ENCODE measurements around the gene APOM. TPM values are rescaled to one million over a fixed set of nuclear protein-coding genes. Genes with fewer than 3 reads are reported as not detected.

APOM gene
- total RNA-seq, result 1 to 10 TPM in 2 of 4 donors, under 1 TPM in 2; 0.48 to 2.8 (median 1.4) TPM
- 3.9 TPM for polyA plus RNA-seq
- long read RNA-seq, donor 1, result 0 reads
- long read RNA-seq, donor 2, partial matches to known transcripts, result 1 of 1 reads
- long read RNA-seq, donor 2, other reads (novel, unspliced or antisense), result 0 of 1 reads
- long read RNA-seq, donor 3, result 0 reads
- long read RNA-seq, donor 4, partial matches to known transcripts, result 0 of 1 reads
- long read RNA-seq, donor 4, other reads (novel, unspliced or antisense), result 1 of 1 reads

DNA sequence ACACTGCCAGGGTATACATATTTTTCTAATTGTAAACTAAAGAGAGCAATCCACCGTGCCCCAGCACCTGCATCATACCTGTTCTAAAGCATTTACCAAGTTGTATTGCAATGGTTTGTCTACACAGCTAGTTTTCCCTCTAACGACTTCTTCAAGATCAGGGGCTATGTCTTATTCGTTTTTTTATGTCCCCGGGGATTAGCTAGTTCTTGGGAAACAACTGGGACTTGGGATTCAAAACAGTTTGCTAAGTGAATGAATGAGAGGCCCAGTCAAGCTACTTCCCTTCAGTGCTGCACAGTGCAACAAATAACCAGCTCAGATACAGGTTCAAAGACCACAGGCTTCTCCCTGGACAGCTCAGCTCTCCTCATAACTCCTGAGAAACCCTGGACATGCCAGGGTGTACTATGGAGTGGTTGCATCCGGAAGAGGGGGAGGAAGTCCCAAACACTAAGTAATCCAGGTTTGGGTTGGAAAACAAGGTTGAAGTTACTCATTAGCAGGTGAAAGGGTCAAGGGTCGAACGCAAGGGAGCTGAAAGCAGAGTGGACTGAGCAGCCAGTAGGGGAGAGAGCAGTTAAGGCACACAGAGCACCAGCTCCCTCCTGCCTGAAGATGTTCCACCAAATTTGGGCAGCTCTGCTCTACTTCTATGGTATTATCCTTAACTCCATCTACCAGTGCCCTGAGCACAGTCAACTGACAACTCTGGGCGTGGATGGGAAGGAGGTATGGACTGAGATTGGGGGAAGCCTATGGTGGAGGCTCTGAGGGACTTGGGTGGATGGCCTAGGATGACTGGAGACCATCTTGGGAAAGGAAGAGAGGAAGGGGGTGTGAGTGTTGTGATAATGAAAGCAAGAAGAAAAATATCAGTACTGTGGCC lies at the start of gene APOM:
APOM (plus strand) TSS at position 546 of the 889 bp plus-strand sequence; CDS start at position 619, 73 bp downstream.
- 81% methylated on average over 8 of the region's 8 CpGs for WGBS
- DNase-seq (no peak), ATAC-seq (no peak)
- no peak within 1 kb of the TSS for H3K27ac ChIP-seq (ENCODE audit: low read length)
- intact Hi-C loops (cut with DNase I), result no loop called here
- H3K4me1 ChIP-seq (ENCODE audit: control insufficient read depth, insufficient read depth, low read length), result peaks cover 21% of the 10 kb centered on the region
- no peaks in the 10 kb centered on the region for H3K27me3 ChIP-seq (ENCODE audit: control insufficient read depth, insufficient read depth)
- H3K9me3 ChIP-seq (ENCODE audit: control insufficient read depth, low read length), result no peaks in the 10 kb centered on the region
- H3K4me3 ChIP-seq (ENCODE audit: low read length), result no peak within 1 kb of the TSS

DNA sequence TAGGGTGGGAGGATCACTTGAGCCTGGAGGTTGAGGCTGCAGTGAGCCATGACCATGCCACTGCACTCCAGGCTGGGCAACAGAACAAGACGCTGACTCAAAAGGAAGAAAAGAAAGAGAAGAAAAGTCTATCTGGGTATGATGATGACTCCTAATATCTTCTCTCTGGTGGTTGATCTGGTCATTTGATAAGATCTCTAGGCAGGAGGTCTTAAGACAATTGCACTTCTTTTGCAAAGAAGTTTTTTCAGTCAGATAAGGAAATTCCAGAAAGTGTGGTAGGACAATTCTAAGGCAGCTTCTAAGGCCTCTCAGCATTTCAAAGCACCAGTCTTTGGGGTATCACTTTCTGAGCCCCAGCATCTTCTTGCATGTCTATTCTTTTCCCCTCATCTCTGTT lies 48.4 kb upstream of the APOM start:
- no peaks in the 10 kb centered on the region for H3K9me3 ChIP-seq (ENCODE audit: control insufficient read depth, low read length)
- ATAC-seq (no peak), DNase-seq (no peak)
- H3K4me3 ChIP-seq (ENCODE audit: low read length), result no peak overlapping the region
- intact Hi-C loops (cut with DNase I), result no loop called here
- WGBS, result 96% methylated on average over 1 of the region's 1 CpG
- H3K27me3 ChIP-seq (ENCODE audit: control insufficient read depth, insufficient read depth), result no peaks in the 10 kb centered on the region
- no peaks in the 10 kb centered on the region for H3K4me1 ChIP-seq (ENCODE audit: control insufficient read depth, insufficient read depth, low read length)
- H3K27ac ChIP-seq (ENCODE audit: low read length), result no peak overlapping the region

DNA sequence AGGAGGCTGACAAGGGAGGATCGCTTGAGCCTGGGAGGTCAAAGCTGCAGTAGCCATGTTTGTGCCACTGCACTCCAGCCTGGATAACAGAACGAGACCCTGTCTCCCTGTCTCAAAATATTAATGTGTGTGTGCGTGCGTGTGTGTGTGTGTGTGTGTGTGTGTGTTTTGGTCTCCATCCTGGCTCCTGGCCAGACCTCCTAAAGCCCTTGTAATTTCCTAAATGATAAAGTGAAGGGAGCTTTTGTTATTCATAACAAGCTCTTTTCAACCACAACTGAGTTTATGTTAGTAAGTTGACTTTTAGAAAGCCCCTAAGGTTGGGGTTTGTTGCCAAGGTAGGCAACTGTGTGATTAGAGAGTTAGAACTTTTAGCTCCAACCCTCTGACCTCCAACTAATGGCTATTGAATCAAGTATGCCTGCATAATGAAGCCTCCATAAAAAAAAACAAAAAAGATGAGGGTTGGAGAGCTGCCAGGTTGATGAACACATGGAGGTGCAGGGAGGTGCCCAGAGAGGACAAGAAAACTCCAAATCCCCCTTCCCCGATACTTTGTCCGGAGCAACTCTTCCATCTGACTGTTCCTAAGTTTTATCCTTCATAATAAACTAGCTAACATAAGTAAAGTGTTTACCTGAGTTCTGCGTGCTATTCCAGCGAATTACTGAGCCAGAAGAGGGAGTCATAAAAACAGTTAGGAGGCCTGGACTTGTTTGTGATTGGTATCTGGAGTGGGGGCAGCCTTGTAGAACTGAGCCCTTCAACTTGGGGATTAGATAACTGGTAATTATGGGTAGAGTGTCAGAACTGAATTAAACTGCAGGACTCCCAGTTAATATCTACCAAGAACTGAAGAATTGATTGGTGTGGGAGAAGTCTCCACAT lies 45.9 kb upstream of the APOM start:
- ATAC-seq, result no peak

DNA sequence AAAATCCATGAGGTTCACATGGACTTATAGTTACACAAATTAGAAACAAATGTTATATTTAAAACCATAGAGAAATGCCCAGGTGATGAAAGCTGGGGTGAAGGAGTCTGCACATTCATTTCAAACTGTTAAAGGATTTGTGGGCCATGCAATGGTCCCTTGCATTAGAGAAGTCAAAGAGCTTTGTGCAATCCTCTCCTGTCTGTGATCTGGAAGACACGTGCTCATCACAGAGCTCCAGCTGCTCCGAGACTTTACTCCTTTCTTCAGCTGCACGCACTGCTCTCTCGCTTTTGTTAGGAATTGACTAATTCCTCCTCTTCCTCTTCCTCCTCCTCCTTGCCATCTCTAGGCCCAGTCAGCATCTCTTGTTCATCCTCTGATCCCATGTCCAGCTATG lies 44.7 kb upstream of the APOM start:
- WGBS, result 68% methylated on average over 4 of the region's 4 CpGs
- no peak overlapping the region for H3K4me3 ChIP-seq (ENCODE audit: low read length)
- no peaks in the 10 kb centered on the region for H3K4me1 ChIP-seq (ENCODE audit: control insufficient read depth, insufficient read depth, low read length)
- ATAC-seq, result no peak
- no peak for DNase-seq
- H3K9me3 ChIP-seq (ENCODE audit: control insufficient read depth, low read length), result no peaks in the 10 kb centered on the region
- intact Hi-C loops (cut with DNase I), result no loop called here
- no peaks in the 10 kb centered on the region for H3K27me3 ChIP-seq (ENCODE audit: control insufficient read depth, insufficient read depth)
- H3K27ac ChIP-seq (ENCODE audit: low read length), result no peak overlapping the region

More for the DNA sequence above, 45.9 kb upstream of the APOM start:
- Histone ChIP-seq H3K27ac (ENCODE audit: low read length) (no peak overlapping the region), H3K27me3 (ENCODE audit: control insufficient read depth, insufficient read depth) (no peaks in the 10 kb centered on the region), H3K4me3 (ENCODE audit: low read length) (no peak overlapping the region), H3K9me3 (ENCODE audit: control insufficient read depth, low read length) (no peaks in the 10 kb centered on the region), H3K4me1 (ENCODE audit: control insufficient read depth, insufficient read depth, low read length) (no peaks in the 10 kb centered on the region)
- 69% methylated on average over 8 of the region's 8 CpGs for WGBS
- DNase-seq, result no peak
- intact Hi-C loops (cut with DNase I), result no loop called here

DNA sequence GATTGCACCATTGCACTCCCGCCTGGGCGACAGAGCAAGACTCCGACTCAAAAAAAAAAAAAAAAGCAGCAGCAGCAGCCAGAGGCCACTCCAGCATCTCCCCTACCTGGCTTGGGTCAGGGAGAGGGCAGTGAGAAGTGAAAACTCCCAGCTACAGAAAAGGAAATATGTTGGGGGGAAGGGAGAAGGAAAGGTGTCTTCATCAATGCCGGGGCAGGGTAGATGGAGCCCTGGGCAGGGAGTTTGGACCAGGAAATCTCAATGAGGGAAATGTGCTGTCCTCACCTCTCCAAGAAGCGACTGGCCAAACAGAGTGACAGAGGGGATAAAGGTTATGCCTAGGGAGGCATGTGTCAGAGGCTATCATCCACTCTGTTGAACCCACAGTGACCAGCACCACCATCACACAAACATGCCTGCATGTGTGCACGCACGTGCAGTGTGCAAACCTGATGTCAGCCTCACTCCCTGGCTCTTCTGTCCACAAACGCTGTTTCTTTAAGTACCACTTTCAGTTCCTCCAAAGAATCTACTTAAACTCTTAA lies 41.5 kb upstream of the APOM start:
- ATAC-seq (peak in 1 of 2 donors; percentile 49), DNase-seq (no peak)
- intact Hi-C loops (cut with DNase I), result no loop called here
- no peaks in the 10 kb centered on the region for H3K9me3 ChIP-seq (ENCODE audit: control insufficient read depth, low read length)
- no peak overlapping the region for H3K4me3 ChIP-seq (ENCODE audit: low read length)
- no peaks in the 10 kb centered on the region for H3K4me1 ChIP-seq (ENCODE audit: control insufficient read depth, insufficient read depth, low read length)
- no peak overlapping the region for H3K27ac ChIP-seq (ENCODE audit: low read length)
- 68% methylated on average over 8 of the region's 8 CpGs for WGBS
- no peaks in the 10 kb centered on the region for H3K27me3 ChIP-seq (ENCODE audit: control insufficient read depth, insufficient read depth)

DNA sequence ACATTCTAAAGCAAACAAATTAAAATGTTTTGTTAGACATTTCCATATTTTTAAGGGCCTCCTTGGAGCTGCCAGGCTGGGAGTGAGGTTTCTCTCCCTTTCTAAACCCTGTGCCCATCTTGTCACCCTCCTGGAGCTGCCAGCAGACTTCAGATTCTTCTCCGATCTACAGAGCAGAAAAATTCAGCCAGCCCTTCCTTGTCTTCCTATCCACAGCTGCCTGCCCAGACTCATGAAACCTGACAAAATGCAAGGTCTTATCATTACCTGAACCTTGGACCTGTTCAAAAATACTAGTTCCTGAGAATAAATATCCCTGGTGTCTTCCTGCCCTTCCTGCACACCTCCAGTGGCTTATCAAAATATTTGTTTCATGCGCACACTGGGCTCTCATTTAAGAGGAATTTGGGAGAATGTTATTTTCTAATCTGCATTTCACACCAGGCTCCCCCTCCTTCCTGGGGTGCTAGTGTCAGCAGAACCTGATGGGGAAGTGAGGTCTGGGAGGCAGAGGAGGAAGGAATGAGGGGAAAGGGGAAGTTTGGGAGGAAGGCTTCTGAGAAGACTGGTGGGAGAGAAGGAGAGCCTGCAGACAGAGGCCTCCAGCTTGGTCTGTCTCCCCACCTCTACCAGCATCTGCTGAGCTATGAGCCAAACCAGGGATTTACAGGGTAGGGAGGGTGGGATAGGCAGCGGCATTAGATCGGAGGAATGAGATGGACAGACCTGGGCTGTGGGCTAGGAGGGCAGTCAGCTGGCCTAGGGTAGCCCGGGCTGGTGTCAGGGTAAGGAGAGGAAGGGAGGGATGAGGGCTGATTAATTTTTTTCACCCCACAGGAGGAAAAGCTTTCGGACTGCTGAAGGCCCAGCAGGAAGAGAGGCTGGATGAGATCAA lies 40.8 kb upstream of the APOM start, which contains the start of gene AIF1:
AIF1 (plus strand) TSS at position 551 of the 895 bp plus-strand sequence; CDS start at position 647, 96 bp downstream.
- DNase-seq (no peak), ATAC-seq (no peak)
- Histone ChIP-seq H3K27ac (ENCODE audit: low read length) (no peak within 1 kb of the TSS), H3K4me1 (ENCODE audit: control insufficient read depth, insufficient read depth, low read length) (no peaks in the 10 kb centered on the region), H3K27me3 (ENCODE audit: control insufficient read depth, insufficient read depth) (no peaks in the 10 kb centered on the region), H3K4me3 (ENCODE audit: low read length) (peak within 1 kb of the TSS; percentile 4), H3K9me3 (ENCODE audit: control insufficient read depth, low read length) (no peaks in the 10 kb centered on the region)
- intact Hi-C loops (cut with DNase I), result no loop called here
- WGBS, result 54% methylated on average over 6 of the region's 6 CpGs

DNA sequence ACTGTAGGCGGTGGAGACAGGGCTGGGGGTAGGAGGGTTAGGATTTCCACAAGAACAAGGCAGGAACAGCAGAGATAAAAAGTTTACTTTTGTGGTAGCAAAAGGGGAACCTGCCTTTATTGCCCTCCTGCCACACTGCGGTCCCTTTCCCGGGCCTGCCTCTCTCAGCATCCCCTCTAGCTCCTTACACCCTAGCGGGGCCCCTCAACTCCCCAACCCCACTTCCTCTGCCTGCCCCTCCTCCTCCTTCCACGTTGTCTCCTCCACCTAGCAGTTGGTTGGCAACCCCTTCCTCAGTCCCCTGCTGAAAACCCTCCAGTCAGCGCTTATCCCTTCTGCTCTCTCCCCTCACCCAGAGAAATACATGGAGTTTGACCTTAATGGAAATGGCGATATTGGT lies 39.9 kb upstream of the APOM start:
- DNase-seq, result no peak
- intact Hi-C loops (cut with DNase I), result no loop called here
- Histone ChIP-seq H3K27ac (ENCODE audit: low read length) (no peak overlapping the region), H3K27me3 (ENCODE audit: control insufficient read depth, insufficient read depth) (no peaks in the 10 kb centered on the region), H3K4me1 (ENCODE audit: control insufficient read depth, insufficient read depth, low read length) (no peaks in the 10 kb centered on the region), H3K9me3 (ENCODE audit: control insufficient read depth, low read length) (no peaks in the 10 kb centered on the region), H3K4me3 (ENCODE audit: low read length) (peak overlapping the region; percentile 4)
- no peak for ATAC-seq
- 53% methylated on average over 7 of the region's 7 CpGs for WGBS

DNA sequence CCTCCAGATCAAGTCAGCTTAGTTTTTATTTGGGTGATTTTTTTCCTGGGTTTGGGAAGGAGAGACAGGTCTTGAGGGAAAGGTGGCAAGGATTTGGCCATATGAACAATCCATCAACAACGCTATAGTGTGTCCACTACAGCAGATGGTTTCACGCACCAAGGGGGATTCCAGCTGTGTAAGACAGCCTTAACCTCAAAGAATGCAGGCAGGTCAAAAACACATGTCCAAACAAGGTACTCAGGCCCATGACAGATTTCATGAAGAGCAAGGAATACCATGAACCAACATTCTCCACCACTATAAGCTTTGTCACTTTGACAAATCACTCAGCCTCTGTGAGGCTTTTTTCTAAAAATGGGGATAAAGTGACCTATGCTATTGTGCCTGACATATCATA lies 38.7 kb upstream of the APOM start:
- H3K4me1 ChIP-seq (ENCODE audit: control insufficient read depth, insufficient read depth, low read length), result no peaks in the 10 kb centered on the region
- H3K9me3 ChIP-seq (ENCODE audit: control insufficient read depth, low read length), result no peaks in the 10 kb centered on the region
- 92% methylated on average over 2 of the region's 2 CpGs for whole genome bisulfite sequencing
- ATAC-seq, result no peak
- no peak overlapping the region for H3K4me3 ChIP-seq (ENCODE audit: low read length)
- intact Hi-C loops (cut with DNase I), result no loop called here
- DNase-seq, result no peak
- H3K27ac ChIP-seq (ENCODE audit: low read length), result no peak overlapping the region
- H3K27me3 ChIP-seq (ENCODE audit: control insufficient read depth, insufficient read depth), result no peaks in the 10 kb centered on the region

DNA sequence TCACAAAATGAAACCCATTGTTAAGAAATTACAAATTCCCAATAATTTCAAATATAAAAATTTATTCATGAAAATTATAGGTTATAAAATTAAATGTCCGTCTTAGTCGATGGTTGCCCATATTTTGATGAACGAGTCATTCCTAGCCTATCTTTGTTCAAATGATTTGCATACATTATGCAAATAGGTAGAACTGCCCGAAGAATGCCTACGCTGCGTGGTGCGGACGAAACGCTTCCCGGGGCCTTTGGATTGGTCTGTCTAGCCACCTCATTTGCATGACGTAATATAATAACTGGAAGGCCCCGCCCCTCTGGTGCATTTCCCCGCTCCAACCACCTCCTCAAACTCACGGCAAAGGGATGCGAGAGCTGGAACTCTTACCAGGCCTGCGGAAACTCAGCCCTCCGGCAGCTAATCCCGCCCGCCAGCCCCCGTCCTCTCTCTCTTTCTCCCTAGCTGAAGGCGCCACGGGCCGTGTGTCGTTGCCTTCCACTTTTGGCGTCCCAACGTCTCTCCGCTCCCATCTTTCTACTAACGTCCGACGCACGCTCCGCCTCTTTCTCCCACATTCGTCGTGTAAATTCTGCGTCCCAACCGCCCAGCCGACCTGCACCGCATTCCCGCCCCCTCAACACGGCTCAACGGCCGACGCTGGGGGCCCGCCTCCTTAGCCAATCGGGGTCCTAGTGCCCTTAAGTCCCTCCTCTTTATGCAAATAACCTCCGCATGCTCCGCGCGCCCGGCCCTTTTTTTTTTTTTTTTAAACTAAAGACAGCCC lies 35.7 kb upstream of the APOM start:
- Histone ChIP-seq H3K4me1 (ENCODE audit: control insufficient read depth, insufficient read depth, low read length) (no peaks in the 10 kb centered on the region), H3K4me3 (ENCODE audit: low read length) (peak overlapping the region; percentile 49), H3K27ac (ENCODE audit: low read length) (peak overlapping the region; percentile 100), H3K27me3 (ENCODE audit: control insufficient read depth, insufficient read depth) (no peaks in the 10 kb centered on the region), H3K9me3 (ENCODE audit: control insufficient read depth, low read length) (no peaks in the 10 kb centered on the region)
- under 1% methylated on average over 50 of the region's 50 CpGs for WGBS
- DNase-seq (peak; percentile 98 to 99 (median 99)), ATAC-seq (peak; percentile 95 to 96)
- intact Hi-C loops (cut with DNase I), result no loop called here
